Measurements from ENCODE around the gene ITGA11.

ITGA11 gene

DNA sequence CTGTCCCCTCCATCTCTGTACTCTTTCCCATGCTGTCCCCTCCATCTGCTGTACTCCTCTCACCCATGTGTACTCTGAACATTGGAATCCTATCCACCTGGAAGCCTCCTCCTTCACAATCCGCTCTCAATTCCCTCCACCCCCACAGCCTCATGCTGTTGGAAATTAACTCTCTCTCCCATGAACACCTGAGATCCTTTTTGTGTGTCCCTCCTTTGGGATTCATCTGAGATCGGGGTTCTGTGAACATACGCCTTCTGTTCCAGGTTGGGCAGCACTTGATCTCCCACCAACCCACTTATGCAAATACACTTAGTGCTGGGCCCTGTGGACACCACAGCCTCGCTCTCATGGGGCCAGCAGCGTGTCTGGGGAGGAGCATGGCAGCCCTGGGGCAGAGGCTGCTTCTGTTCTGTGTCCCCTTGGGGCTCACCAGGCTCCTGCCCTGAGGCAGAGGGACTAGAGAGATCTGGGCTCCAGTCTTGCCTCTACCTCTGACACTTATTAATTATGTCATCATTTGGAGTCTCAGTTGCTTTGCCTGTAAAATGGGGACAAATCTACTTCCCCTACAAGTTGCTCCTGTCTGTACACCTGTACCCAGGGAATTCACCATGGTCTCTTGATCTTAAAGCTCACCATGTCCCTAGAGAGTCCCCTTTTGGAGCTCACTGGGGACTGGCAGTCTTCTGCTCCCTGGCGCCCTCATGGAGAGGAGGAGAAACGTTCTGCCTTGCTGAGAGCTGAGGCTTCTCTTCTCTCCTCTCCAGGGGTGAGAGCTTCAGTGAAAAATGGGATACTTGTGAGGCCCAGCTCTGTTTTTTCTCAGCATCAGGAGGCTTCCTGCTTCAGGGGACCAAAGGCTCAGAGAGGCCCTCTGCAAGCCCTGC, 42.7 kb downstream of the ITGA11 start:
- no peak for DNase-seq (ENCODE audit: low read depth in 3 of 3)

DNA sequence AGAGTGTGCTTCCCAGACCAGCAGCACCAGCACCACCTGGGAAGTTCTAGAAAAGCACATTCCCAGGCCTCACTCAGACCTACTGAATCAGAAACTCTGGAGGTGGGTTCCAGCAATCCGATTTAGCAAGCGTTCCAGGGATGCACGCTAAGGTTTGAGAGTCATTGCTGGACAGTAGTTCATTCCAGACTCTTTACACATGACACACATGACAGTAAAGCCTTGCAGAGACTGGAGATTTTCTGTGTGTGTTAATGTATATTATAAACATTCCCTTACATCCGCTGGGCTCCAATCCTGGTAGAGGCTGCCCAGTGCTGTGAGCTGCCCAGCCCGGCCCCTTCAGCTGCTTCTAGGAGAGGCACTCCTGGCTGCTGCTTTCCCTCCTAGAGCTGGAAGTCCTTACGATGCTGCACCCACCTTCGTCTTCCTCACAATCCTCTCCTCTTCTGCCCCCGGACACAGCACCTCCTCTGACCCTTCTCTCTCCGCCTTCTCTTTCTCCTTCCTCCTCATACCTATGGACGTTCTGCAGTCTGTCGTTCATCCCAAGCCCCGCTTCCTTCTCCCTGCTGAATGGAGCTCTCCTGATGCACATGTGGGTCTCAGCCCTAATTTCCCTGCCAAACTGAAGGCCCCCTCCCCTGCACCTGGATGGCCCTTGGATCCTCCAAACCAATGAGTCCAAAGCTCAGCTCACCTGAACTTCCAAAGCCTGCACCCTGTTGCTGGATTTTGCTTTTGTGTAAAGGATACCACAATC, 44.4 kb downstream of the ITGA11 start:
- no peak for DNase-seq (ENCODE audit: low read depth in 3 of 3)

DNA sequence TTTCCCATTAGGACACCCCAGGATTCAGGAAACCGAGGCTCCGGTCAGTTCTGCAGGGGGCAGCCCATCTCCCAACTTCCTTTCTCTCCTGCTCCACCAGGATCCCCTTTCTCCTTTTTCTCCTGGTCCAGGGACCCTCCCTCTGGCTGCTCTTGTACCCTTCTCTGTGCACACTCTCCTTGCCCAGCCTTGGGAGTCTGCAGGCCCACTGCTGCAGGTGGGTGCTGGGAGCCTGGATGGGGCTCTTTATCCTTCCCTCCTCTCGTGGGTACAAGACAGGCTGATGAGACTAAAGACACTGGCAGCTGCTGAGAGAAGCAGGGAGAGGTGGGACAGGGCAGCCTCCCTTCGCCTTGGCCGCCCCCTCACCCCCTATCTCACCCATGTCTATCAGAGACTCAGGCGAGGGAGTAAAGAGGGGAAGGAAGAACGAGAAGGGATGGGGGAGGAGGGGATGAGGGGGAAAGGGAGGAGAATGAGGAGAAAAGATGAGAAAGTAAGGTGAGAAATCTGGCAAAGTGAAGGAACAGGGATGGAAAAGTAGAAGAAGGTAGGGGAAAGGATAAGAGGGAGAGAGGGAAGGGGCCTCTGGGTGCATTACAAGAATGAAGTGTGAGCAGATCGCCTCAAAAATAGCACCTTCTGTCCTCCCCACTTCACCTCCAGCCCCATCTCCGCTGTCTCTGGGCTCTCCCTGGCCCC, 45.2 kb downstream of the ITGA11 start:
- no peak for DNase-seq (ENCODE audit: low read depth in 3 of 3)

DNA sequence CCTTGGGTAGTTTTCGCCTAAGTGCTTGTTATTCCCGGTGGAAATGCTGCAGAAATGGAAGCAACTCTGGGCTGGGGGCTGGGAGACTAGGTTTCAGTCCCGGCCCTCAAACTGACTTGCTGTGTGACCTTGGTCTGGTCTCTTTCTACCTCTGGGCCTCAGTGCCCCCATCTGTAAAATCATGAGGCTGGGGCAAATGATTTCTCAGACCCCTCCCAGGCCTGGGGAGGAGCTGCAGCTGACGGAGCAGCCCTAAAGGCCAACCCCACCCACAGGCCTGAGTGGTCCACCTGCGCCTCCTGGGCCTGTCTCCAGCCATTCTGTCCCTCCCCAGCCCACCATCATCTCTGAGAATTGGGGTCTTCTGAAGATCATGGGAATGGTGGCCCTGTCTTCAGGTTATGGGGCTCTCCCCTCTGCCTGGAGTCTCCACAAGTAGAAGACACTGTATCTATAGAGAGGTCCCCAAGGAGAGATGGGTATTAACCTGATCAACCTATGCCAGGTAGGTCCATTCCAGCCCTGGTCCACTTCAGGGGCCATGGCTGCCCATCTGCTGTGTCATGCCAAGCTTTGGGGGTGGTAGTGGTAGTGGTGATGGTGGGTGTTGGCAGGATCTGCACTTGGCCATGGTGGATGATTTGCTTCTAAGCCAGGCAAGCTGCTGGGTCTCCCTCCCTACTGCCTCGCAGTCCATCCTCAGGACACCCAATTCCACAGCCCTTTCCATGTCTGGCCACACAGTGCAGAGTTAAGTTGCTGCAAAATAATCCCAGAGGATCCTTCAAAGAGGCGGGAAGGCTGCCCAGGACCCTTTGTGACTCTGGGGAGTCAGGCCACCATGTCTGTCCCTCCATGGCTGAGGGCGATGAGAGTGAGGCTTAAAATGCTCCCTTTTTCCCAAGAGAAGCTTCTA, 46.0 kb downstream of the ITGA11 start:
- no peak for DNase-seq (ENCODE audit: low read depth in 3 of 3)

DNA sequence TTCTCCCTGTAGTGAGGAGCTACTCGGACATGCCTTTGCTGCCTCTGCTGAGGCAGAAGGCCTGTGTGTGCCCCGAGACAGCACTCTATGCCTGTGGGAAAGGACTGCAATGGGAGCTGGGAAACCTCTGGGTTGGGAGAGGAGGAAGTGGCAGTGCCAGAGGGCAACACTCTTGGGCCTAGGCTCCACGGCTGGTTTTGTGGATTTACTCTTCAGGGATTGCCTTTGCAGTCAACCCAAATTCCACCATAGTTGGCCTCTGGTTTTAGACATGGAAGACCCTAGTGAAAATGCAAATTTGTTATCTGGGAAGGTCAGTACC, 46.8 kb downstream of the ITGA11 start:
- DNase-seq (ENCODE audit: low read depth in 3 of 3) = no peak

DNA sequence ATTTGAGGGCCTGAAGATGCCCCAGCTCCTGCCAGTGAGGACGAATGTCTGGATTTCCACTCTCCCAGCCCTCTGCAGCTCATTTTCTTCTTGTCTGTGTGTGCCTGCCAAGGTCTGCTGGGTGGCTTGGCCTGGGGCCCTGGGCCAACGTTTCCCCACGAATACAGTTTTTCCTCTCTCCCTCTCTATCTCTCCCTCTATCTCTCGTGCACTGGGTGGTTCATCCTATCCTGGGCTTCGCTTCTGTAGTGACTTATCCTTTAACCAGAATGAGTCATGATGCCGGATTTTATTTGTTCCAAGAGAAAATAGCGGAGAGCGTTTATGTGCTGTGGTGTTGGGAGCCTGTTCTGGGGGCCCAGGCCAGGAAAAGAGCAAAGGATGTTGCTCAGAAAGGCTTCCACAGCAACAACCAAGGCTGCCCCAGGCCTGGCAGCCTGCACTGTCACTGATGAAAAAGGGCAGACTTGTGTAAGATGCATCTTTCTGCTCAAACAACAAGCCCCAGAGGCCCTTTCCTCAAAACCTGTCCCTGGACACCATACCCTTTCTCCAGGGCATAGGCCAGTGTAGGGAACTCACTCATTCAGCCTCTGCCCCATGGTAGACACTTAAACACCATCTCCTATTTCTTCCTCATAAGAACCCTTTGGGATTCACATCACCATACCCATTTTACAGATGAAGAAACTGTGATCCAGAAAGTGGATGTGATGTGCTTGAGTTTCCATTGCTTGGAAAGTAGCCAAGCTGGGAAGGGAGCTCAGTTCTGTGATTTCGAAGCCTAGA, 47.3 kb downstream of the ITGA11 start:
- no peak for DNase-seq (ENCODE audit: low read depth in 3 of 3)

DNA sequence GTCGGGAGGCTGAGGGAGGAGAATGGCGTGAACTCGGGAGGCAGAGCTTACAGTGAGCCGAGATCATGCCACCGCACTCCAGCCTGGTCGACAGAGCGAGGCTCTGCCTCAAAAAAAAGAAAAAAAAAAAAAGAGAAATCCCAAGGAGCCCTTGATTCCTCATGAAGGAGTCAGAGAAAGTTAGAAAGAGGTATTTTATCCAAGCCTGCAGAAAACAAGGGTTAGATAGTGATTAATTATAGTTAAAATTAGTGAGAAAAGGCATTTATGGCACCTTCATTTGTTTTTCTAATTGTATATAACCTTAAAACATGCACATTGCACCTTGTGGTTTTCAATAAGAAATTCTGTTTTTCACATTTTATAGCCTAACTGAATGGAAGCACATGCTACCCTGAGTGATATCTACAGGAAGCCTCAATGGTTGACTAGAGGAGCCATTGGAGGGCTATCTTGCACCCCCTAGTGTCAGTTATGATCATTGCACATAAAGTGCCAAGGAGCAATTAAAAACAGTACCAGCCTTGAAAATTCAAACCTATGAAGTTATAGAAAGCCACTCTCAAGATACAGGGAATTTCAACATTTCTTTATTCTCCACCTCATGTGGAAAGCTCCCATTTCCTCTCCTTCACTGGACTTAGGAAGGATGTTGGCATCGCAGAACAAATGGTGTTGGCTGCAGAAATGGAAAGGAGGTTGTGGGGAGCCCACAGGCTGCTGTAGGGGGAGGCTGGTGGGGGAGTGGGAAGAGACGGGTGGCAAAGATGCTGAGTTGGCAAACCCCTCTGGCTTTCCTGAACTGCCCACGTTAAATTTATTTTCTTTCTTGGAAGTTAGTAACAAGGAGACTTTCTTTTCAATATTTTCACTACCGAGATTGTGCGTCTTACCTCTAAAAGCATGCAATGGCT, 48.5 kb downstream of the ITGA11 start:
- DNase-seq (ENCODE audit: low read depth in 3 of 3) = peak in 1 of 3 donors; percentile 16

DNA sequence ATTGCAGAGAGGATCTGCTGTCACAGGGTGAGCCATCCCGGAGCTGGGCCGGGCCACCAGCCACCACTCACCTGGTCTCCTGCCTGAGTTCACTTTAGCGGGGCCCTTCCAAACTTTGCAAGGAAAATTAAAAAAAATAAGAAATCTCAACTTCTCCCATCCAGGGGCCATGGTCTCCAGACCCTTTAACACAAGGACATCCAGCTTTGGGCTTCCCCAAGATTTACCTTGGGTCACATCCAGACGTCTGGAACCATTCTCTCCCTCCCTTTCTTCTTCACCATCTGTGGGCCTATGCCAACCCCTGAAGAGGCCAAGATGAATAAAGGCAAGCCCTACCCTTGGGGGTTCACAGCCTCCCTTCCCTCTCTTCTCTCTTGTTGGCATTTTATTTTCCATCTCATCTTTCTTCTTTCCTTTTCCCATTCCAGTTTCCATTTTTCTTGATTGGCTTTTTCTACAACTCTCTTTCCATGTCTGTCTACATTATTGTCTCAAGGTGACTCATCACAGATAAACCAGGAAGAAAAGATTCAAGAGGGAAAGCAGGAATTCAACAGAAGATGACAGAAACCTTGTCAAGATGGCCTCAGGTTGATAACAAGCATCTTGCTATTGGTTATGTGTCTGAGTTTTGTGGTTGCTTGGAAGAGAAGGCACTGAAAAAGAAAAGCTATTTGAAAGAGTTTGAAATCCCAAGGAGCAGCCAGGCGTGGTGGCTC, 49.5 kb downstream of the ITGA11 start:
- no peak for DNase-seq (ENCODE audit: low read depth in 3 of 3)

DNA sequence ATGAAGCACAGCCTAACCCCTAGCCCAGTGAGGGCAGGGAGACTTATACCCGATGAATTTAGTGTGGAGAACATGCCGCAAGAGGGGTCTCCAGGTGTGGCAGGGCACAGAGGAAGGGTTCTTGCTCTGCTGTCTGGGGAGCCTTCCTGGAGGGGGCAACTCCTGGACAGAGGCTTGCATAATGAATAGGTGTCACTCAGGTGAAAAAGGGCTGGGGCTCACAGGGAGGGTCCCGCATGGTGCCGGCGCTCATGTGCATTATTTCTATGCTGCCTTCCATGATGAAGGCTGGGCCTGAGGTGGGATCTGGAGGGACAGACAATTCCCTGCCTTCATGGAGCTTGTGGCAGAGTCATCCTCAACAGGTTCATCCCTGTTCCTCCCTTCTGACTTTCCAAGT, 51.5 kb downstream of the ITGA11 start:
- no peak for DNase-seq (ENCODE audit: low read depth in 3 of 3)

DNA sequence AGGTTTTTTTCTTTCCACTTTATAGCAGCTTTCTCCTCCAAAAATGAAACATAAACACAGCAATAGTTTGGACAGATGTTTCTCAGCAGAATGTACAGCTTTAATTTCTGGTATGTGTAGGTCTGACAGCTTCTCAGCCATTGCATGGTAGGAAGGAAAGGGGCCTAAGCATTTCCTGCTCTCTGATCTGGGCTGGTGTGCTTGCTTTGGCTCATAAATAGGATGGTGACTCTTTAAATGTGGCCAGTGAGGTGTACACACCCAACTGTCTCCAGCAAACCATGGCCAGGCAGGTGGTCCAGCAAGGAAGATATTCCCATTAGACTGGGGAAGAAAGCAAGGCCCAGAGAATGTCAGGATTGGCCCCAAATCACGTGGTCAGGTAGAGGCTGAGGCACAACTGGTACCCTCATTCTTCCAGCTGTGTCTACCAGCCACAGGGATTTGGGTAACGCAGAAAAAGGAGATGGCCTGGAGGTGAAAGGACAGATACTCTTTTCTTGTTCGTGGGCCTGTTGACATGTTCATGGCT, 52.1 kb downstream of the ITGA11 start:
- no peak for DNase-seq (ENCODE audit: low read depth in 3 of 3)

DNA sequence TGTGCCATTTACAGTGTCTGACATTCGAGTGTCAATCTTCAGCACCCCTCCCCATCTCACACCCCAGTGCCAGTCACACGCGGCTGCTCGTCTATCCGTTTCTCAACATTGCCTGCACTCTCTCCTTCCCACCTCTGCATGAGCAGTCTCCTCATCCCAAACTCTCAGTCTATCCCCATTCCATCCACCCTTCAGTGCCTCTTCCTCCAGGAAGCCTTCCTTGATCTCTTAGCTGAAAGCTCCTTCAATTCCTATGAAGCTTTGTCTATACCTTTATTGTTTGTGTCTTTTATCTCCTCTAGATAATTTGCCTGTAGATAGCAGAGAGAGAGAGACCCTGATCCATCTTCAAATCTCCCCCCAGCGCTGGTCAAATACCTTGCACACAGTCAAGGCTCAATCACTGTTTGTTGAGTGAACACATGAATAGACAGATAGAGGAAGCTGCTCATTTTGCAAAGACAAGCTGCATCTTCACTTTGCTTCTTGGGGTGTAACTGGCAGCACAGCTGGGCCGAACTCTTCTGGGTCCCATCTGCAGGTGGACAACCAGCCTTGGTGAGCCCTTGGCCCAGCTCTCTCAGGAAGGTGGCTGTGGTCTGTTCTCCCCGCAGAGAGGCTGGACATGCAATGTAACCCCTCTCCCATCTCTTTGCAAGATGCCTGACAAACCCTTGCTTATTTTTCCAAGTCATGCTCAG, 52.8 kb downstream of the ITGA11 start:
- DNase-seq (ENCODE audit: low read depth in 3 of 3) = no peak

DNA sequence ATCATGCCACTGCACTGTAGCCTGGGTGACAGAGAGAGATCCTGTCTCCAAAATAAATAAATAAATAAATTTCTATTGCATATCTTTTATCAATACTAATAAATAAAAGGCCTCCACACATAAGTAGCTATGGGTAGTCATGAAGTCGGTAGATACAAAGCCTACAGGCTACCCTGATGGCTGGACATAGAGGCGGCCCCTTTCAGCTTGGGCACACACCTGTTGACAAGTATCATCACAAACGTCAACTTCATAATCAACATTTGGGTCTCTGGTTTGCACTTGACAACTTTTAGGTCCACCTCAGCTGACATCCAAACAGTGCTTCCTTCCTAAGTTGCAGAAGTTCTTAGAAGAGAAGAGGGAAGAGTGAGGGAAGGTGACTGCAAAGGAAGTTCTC, 53.4 kb downstream of the ITGA11 start:
- no peak for DNase-seq (ENCODE audit: low read depth in 3 of 3)

DNA sequence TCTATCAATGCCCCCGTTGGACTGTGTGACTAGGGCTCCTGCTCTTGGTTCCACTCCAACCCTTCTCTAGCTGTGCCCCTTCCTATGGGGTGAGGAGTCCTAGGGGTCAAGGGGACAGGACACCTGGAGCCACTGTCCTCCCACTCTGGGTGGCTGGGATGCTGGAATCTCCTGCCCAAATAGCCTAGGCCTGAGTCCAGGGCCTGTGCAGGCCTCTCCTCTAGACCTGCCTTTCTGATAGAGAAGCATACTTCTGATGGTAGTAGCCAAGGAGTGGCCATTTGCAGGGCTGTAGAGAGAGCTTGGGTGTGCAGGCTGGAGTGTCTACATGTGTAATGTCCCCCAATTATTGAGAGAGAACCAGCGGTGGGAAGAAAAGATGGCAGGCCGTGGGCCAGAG, 54.2 kb downstream of the ITGA11 start:
- DNase-seq (ENCODE audit: low read depth in 3 of 3) = no peak

DNA sequence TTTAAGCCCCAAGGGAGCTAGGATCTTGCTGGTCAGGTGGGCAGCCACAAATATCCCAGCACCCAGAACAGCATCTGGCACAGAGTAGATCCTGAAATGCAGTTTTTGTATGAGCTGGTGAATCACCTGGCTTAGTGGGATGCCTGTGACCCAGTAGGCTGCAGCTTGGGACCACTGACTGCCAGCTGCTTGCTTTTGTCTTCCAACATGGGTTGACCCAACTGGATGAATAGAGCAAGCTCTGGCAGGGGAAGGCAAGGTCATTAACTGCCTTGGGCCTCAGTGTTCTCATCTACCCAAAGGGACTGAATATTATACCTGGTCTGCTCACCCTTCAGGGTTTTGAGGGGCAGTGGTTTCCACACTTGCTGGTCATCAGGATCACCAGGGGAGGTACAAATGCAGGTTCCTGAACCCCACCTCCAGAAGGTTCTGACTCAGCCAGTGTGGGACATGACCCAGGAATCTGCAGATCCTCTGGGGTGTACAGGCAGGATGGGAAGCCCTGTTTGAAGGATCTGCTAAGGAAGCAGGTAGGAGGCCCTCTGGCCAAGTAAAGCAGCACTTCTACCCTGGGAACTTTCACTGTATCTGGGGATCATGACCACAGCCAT, 55.4 kb downstream of the ITGA11 start:
- DNase-seq (ENCODE audit: low read depth in 3 of 3) = no peak

DNA sequence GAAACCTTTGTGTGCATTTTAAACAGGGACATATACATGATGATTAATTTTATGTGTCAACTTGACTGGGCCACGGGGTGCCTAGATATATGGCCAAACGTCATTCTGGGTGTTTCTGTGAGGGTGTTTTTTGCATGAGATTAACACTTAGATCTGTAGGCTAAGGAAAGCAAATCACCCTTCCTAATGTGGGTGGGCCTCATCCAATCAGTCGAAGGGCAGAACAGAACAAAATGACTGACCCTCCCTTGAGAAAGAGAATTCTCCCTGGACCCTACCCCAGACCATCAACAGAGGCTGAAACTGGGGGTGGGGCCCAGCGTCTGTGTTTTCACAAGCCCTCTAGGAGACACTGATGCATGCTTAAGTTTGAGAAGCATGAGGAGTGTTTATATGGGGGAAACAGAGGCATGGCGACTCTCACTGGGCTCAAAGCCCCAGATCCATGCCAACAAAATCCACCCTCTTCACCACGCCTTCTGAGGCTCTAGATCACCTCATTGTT, 56.2 kb downstream of the ITGA11 start:
- no peak for DNase-seq (ENCODE audit: low read depth in 3 of 3)

DNA sequence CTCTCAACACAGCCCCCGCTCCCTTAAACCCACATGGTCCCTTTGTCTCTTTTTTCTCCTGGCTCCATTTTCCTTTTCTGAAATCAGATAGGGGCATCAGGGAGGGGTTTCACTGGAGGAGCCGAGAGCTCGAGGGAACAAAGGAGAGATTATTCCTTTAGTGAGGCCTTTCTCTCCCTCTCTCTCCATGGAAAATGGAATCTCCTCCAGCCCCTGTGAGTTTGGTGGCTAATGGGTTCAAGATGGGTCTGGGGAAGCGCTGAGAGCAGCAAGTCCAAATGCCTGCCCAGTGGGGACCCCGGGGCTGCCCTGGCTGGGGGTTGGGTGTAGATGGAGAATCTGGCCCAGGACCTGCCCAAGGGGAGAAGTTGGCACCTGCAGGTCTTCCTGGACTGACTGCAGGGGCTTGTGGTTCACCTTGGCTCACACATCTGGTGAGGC, 56.8 kb downstream of the ITGA11 start:
- DNase-seq (ENCODE audit: low read depth in 3 of 3) = no peak

DNA sequence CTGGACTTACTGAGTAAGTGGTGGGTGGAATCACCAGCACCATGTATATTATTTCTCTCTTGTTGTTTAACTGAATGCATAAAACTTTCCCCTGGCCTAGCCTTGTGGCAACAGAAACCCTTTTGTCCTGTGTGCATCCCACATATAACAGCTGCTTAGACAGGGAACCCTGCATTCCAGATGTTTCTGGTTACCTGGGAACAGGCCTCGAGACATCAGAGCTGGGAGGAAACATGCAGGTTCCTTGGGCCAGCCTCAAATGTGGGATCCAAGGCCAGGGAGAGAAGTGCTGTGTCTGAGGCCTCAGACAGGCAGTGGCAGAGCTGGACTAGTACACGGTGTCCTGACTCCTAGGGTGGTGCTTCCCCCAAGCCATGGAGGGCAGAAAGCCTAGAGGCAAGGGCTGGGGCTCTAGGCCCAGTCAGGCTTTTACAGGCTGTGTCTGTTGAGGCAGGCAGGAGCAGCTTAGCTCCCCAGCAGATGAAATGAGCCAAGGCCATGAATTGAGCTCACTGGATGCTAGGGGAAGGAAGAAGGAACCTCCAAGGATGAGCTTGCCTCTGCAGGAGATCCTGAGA, 57.7 kb downstream of the ITGA11 start:
- no peak for DNase-seq (ENCODE audit: low read depth in 3 of 3)
